Measurements from ENCODE around the gene WNT7B.

WNT7B gene

GRCh38 chr22:45965563-45965962 lies 11.4 kb downstream of the WNT7B start:
- H3K36me3 ChIP-seq (ENCODE audit: insufficient read depth) = no peaks in the 10 kb centered on the region
- H3K79me2 ChIP-seq (ENCODE audit: insufficient read depth, low read depth) = no peaks in the 10 kb centered on the region
- H3K27ac ChIP-seq = no peak overlapping the region
- peaks cover 64% of the 10 kb centered on the region for H3K27me3 ChIP-seq (ENCODE audit: insufficient read depth, low read depth)
- H3K4me3 ChIP-seq (IDR thresholded peaks at IDR 0.05; ENCODE audit: insufficient read depth, low read depth, low read length) = no peak overlapping the region
- TF ChIP-seq, protein P1, sequence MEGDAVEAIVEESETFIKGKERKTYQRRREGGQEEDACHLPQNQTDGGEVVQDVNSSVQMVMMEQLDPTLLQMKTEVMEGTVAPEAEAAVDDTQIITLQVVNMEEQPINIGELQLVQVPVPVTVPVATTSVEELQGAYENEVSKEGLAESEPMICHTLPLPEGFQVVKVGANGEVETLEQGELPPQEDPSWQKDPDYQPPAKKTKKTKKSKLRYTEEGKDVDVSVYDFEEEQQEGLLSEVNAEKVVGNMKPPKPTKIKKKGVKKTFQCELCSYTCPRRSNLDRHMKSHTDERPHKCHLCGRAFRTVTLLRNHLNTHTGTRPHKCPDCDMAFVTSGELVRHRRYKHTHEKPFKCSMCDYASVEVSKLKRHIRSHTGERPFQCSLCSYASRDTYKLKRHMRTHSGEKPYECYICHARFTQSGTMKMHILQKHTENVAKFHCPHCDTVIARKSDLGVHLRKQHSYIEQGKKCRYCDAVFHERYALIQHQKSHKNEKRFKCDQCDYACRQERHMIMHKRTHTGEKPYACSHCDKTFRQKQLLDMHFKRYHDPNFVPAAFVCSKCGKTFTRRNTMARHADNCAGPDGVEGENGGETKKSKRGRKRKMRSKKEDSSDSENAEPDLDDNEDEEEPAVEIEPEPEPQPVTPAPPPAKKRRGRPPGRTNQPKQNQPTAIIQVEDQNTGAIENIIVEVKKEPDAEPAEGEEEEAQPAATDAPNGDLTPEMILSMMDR (conservative IDR thresholded peaks at IDR 0.05; ENCODE audit: low read depth, low read length) = no peak
- no peak overlapping the region for H2AFZ ChIP-seq (ENCODE audit: low read depth)
- H3K9ac ChIP-seq = no peak overlapping the region
- peaks cover 5% of the 10 kb centered on the region for H3K4me1 ChIP-seq (ENCODE audit: low read depth, poor library complexity, severe bottlenecking)
- no peak overlapping the region for H3K4me2 ChIP-seq
- H4K20me1 ChIP-seq (ENCODE audit: insufficient read depth) = no peaks in the 10 kb centered on the region

DNA sequence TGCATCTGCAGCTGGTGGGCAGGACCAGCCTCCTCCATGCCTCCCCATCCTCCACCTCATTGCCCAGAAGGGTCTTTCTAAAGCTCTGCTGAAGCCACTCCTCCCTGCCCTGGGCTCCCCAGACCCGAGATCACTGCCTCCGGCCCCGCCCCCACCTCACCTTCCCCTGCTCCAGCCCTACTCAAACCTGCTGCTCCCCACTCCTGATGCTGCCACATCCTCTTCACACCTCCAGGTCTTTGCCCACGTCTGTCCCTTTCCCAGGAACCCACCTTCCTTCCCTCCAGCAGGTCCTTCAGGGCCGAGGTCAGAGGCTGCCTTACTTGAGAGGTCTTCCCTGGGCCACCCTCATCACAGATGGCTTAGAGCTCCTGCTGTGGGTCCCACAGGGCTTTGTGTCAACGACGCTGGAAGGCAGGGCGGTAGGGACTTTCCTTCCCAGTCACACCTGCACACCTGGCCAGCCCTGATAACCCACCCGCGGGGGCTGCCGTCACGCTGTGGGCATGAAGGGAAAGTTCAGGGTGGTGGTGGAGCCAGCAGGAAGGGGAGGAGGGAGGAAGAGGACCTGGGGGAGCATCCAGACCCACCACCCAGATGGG lies 11.9 kb downstream of the WNT7B start:
- peaks cover 5% of the 10 kb centered on the region for H3K4me1 ChIP-seq (ENCODE audit: low read depth, poor library complexity, severe bottlenecking)
- H2AFZ ChIP-seq (ENCODE audit: low read depth) = no peak overlapping the region
- H3K4me2 ChIP-seq = no peak overlapping the region
- H3K27ac ChIP-seq = no peak overlapping the region
- H4K20me1 ChIP-seq (ENCODE audit: insufficient read depth) = no peaks in the 10 kb centered on the region
- TF ChIP-seq, protein P1 (conservative IDR thresholded peaks at IDR 0.05; ENCODE audit: low read depth, low read length) = no peak
- H3K79me2 ChIP-seq (ENCODE audit: insufficient read depth, low read depth) = no peaks in the 10 kb centered on the region
- peaks cover 64% of the 10 kb centered on the region for H3K27me3 ChIP-seq (ENCODE audit: insufficient read depth, low read depth)
- H3K36me3 ChIP-seq (ENCODE audit: insufficient read depth) = no peaks in the 10 kb centered on the region
- H3K4me3 ChIP-seq (IDR thresholded peaks at IDR 0.05; ENCODE audit: insufficient read depth, low read depth, low read length) = no peak overlapping the region
- H3K9ac ChIP-seq = no peak overlapping the region

DNA sequence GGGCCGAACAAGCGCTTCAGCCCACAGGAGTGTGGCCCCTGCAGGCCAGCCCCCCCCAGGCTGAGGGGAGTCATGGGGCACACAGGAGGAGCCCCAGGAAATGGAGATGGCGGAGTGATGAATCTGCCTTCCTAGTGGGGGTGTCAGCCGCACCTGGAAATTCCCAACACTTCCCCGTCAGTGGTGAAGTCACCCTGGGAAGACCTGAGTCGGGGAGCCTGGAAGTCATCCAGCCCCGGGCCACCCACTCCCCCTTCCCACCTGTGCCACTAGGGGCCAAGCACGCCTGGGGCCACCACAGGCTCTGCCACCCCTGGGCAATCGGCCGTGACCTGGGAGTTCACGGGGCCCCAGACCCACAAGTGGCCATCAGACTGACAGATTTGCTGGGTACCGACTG lies 12.6 kb downstream of the WNT7B start:
- Histone ChIP-seq H4K20me1 (ENCODE audit: insufficient read depth) (no peaks in the 10 kb centered on the region), H3K27ac (no peak overlapping the region), H3K9ac (no peak overlapping the region), H3K36me3 (ENCODE audit: insufficient read depth) (no peaks in the 10 kb centered on the region), H3K27me3 (ENCODE audit: insufficient read depth, low read depth) (peaks cover 65% of the 10 kb centered on the region), H3K4me2 (no peak overlapping the region), H3K4me3 (IDR thresholded peaks at IDR 0.05; ENCODE audit: insufficient read depth, low read depth, low read length) (no peak overlapping the region), H2AFZ (ENCODE audit: low read depth) (no peak overlapping the region), H3K79me2 (ENCODE audit: insufficient read depth, low read depth) (no peaks in the 10 kb centered on the region), H3K4me1 (ENCODE audit: low read depth, poor library complexity, severe bottlenecking) (peaks cover 5% of the 10 kb centered on the region)
- TF ChIP-seq, protein P1 (conservative IDR thresholded peaks at IDR 0.05; ENCODE audit: low read depth, low read length) = no peak

GRCh38 chr22:45963821-45964220 lies 13.1 kb downstream of the WNT7B start:
- Histone ChIP-seq H3K4me3 (IDR thresholded peaks at IDR 0.05; ENCODE audit: insufficient read depth, low read depth, low read length) (no peak overlapping the region), H3K4me2 (no peak overlapping the region), H3K36me3 (ENCODE audit: insufficient read depth) (no peaks in the 10 kb centered on the region), H2AFZ (ENCODE audit: low read depth) (no peak overlapping the region), H3K4me1 (ENCODE audit: low read depth, poor library complexity, severe bottlenecking) (peaks cover 5% of the 10 kb centered on the region), H3K27me3 (ENCODE audit: insufficient read depth, low read depth) (peaks cover 68% of the 10 kb centered on the region), H3K27ac (no peak overlapping the region), H3K9ac (no peak overlapping the region), H3K79me2 (ENCODE audit: insufficient read depth, low read depth) (no peaks in the 10 kb centered on the region), H4K20me1 (ENCODE audit: insufficient read depth) (no peaks in the 10 kb centered on the region)
- TF ChIP-seq, protein P1 (conservative IDR thresholded peaks at IDR 0.05; ENCODE audit: low read depth, low read length) = no peak
